ENCODE measurements around the gene PZP.

Gene PZP

DNA sequence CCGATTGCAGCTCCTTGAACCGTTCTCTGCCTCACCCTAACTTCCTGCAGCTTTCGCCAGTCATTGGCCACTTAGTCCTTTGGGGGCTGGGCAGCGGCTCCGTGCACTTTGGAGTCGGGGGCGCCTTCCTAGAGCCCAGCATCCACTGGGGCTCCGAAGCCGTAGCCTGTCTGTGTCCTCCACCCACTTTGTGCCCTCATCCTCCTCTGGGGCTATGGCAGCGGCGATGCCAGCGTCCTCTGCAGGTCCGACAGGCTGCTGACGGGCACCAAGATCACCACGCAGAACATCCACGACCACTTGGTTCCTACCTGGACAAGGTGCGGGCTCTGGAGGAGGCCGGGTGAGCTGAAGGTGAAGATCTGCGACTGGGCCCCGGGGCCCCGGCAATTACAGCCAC, 80.7 kb downstream of the PZP start:
- no peak for DNase-seq (ENCODE audit: low read depth in 1 of 2, low spot score in 1 of 2)

DNA sequence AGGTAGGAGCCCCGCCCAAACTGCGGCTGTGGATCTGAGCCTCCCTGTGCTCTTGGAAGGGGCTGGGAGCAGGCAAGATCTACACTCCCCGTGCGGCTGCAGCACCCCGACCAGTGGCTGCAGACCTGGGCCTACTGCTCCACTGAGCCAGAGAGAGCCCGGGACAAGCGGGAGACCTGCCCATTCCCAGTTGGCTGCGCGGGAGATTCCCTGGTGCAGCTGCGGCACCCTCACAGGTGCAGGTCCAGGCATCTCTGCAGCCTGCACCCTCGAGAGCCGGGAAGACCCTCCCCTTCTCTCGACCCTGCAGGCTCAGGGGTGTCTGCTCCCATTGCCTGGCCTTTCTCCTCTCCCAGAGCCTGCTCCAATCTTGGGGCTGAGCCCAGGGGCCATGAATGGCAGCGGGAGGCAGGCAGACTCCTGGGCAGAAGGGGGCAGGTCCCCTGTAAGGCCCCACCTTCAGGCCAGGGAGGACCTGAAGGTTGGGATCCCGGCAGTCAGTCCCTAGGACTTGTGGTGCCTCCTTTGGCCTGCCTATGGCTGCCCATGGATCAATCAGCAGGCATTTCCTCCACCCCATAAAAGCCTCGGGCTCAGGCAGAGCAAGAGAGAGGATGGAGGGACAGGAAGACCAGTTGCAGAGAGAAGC, 83.7 kb downstream of the PZP start:
- no peak for DNase-seq (ENCODE audit: low read depth in 1 of 2, low spot score in 1 of 2)

DNA sequence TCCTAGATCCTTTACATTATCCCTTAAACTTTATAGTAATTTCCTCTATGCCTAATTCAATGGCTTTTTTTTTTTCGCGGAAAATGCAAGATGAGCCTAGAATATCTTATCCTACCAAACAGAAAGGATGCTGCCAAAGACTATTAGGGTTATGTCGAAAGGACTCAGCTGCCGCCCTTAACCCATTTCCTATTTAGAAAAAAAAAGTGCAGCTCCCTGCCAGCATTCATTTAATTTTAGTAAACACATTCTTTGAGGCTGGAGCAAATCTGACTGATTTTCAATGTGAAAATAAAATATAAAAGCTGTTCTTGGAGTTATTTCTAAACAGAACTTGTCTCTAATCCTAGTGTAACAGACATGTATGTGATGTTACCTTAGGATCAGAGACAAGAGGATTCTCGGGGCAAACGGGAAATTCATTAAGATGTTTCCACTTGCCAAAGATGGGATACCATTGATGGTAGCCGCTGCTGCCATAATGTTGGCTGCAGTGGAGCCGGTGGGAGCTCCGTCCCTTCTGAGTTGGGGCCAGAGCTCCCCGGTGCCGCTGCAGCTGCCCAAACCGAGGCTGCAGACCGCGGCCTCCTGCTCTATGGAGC, 84.3 kb downstream of the PZP start:
- DNase-seq (ENCODE audit: low read depth in 1 of 2, low spot score in 1 of 2) = no peak

DNA sequence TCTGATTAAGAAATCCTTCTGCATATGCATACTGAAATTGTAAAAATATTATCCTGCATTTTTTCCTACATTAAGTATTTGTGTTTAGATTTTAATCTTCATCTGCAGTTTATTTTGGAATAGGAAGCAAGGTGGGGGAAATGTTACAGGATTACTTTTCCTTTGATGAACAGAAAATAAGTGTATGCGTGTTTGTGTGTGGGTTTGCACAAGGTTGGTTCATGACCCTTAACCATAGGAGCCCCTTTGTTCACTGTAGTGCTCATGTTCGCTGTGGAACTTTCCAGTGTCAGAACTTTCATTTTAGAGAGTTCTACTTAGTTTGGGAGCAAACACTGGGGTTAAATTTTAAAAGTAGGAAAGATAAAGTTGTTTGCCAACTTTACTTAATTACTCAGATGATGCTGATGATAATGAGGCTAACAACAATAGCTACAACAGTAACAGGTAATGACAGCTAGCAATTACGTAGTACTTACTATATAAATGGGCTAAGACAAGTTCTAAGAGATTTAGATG, 86.0 kb downstream of the PZP start:
- no peak for DNase-seq (ENCODE audit: low read depth in 1 of 2, low spot score in 1 of 2)

DNA sequence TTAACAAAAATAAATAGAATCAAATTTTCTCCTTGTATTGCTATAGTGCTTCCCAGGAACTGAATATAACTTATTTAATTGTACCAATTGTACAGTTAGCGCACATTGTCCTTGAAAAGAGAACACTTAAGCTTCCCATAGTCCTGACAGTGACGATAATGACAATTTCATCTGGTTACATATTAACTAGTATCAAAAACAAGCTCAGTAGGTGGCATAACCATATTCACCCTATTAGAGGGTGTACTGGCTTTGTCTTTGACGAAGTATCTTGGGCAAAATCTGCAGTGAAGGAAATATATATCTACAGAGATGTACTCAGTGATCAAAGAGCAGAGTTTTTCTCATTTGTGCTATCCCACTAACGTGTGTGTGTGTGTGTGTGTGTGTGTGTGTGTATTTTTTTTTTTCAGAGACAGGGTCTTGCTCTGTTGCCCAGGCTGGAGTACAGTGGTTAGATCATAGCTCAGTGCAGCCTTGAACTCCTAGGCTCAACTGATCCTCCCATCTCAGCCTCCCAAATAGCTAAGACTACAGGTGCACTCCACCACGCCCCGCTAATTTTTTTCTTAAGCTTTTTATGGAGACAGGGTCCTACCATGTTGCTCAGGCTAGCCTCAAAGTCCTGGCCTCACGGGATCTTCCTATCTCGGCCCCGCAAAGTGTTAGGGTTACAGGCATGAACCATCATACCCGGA, 87.6 kb downstream of the PZP start:
- no peak for DNase-seq (ENCODE audit: low read depth in 1 of 2, low spot score in 1 of 2)

DNA sequence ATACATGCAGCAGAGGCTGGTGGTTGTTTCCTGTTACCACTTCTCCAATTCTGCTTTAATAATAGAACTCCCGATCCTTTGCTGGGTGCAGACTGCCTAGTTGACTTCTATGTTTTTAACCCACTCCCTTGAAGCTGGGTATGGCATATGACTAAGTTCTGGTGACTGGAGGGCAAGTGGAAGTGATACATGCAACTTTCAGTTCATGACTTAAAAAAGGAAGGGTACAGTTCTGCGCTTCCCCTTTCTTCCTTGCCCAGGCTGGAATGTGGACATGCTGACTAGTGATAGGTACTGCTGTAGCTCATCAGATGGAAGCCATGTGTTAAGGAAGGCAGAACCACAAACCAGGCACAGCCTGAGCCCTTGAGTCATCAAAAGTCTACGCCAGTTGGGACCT, 90.0 kb downstream of the PZP start:
- DNase-seq (ENCODE audit: low read depth in 1 of 2, low spot score in 1 of 2) = no peak

DNA sequence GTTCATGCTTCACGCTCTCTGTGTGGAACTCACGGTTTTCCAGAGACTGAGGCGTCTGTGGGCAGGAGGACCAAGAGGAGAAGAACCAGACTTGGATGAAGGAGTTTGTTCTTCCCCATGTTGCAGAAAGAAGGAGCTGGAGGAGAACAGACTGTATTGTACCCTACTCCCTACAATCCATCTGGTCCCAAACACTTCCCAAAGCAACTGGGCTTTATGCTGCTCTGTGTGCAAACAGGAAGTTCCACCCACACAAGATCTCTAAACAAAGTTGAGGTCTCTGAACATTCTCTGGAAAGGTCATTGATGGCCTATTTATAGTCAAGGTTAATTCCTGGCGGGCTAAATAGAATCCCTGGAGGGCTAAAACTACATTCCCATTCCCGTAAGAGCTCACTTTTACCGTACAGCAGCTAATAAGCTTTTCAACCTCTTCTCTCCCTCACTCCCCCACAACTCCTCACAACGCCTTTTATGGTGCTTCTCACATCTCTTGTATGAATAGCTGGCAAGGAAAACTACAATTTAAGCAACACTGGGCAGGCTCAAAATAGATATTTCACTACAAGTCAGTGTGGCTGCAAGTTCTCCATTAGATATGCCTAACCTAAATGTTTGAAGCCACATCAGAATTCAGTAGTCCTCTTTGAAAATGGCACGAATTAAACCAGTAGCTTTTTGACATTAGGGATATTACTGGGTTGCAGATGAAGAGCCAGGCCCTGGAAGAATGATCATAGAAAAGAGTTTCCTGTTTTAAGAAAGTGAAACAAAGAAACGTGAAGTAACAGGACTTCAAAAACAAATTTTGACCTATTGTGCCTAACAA, 92.2 kb downstream of the PZP start, which contains the start of gene A2M:
Gene A2M, minus strand, starts transcription at position 189 of the 829 bp plus-strand sequence. Its CDS starts 70 bp downstream, at position 119.
- DNase-seq (ENCODE audit: low read depth in 1 of 2, low spot score in 1 of 2) = no peak

DNA sequence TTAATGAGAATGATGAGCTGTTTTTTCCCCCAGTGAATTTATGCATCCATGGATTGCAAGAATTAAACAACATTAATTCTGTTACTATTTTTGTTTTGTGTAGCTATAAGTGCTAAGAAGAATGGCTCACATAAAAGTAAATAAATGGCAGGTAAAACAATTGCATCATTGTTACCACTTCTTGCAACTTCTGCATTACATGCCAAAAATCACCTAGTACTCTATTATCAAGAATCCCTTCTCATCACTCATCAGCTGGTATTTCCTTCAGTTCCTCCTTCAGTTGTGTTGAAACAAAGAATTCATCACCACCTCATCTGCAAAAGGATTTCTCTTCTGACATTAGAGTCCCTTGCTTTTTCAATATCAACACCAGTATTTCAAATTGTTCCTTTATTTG, 93.2 kb downstream of the PZP start:
- no peak for DNase-seq (ENCODE audit: low read depth in 1 of 2, low spot score in 1 of 2)

DNA sequence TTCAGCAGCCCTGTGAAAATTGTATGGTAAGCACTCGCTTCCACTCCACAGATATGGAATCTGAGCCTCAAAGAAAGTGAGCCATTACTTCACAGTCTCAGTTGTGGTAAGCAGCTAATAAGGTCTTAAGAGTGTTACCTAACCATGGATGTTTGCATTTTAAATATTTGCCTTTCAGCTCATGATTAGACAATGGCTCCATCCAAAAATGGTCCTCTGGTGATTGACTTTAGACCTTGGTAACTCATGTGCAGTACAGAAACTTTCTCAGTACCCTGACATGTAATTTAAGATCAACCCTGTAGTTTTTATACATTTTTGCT, 94.2 kb downstream of the PZP start:
- DNase-seq (ENCODE audit: low read depth in 1 of 2, low spot score in 1 of 2) = no peak

DNA sequence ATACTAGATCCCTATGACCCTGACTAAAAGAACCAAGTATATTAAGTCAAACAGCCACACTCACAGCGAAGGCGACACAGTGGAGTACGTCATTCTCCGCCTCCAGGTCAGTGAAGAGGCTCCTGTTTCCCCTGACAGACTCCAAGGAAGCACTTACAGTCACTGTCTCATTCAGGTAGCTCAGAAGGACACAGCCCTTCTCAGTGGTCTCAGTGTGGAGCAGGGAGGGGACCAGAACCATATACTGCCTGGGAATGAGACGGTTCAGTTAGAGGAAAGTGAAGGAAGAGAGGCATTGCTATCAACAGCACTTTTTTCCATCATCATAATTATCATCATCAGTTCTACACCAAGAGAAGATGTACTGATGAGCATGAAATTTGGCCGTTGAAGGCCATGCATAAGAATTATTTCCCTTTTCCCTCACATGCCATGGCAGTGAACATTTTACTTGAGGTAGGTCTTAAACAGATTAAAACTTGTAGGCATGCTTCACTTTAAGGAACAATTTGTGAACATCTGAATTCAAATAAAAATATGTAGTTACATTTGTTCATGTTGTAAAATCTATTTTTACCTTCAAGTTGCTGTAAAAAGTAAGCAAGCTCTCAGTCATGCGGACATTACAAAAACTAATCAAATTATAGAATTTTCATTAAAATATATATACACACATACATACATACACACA, 94.8 kb downstream of the PZP start:
- no peak for DNase-seq (ENCODE audit: low read depth in 1 of 2, low spot score in 1 of 2)

DNA sequence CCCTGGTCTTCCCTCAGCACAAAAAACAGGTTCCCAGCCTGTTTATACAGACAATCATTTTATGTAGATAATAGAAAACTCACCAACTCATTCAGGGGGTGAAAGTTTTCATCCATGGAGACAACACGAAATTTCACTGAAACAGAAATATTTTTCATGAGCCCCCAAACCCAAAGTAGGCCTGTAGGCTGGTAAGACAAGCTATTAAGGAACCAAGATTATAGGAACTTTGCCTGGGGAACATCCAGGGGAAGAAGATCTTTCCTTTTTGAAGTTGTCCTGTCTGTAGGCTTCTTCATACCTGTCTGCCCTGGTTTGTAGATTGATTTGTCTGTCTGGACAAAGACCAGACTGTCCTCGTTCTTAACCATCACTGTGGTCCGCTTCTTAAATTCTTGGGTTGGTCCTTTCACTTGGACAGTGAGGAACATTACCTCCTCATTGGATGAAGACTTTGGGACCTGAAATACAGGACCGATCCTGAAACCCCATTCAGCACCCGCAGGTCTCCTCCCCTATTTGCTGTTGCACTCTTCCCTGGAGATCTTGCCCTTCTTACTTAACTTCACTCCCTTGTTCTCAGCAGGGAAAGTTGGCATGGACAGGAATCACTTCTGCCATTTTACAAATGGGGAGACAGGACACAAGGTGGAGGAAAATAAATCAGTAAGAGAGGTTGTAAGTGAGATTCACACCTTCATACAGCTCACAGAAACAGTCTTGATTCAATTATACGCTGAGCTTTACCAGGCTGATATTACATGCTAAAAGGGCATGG, 95.9 kb downstream of the PZP start:
- no peak for DNase-seq (ENCODE audit: low read depth in 1 of 2, low spot score in 1 of 2)

DNA sequence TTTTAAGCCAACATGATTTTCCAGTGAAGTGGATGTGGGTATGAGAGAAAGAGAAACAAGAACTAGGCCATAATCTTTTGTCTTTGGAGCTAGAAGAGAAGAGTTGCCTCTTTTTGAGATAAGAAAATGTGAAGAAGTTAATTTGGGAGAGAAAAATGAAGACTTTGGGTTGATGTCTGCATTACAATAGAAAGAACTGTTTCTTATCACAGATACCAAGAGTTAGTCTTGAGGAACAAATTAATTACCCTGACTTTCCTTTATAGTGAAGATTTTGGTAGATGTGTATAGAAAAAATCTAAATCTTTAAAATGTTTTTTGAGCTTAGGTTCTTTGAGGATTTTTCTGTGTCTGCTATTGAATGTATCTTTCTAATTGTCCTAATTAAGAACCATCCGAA, 96.7 kb downstream of the PZP start:
- DNase-seq (ENCODE audit: low read depth in 1 of 2, low spot score in 1 of 2) = no peak

DNA sequence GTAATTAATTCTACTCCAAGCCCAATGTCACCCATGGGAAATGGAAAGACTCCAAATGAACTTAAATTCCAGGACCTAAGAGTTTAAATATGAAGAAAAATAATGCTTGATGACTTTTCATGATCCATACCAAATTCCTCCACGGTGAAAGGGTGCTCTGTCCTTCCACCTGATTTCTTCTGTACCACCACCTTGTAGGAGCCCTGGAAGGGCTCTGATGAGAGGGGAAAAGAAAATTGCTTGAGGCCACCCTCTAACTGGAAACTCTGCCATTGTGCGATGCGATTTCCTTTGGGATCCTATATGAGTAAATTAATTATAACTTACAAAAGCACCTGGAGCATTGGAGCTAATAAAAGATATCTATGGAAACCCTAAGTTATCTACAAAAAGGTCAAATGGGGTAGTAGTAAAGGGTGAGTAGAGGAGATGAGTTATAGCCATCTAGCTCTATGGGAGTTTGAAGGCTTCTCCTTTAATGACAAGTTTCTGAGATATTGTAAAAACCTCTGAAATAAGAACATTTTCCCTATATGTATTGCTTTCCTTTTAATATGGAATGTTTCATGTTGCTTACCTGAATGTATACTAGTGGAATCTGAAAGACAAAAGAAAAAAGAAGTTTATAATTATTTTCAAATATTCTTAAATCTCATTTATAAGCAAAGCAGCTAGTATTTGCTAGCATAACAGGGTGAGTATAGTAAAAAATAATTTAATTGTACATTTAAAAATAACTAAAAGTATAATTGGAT, 98.3 kb downstream of the PZP start:
- no peak for DNase-seq (ENCODE audit: low read depth in 1 of 2, low spot score in 1 of 2)

DNA sequence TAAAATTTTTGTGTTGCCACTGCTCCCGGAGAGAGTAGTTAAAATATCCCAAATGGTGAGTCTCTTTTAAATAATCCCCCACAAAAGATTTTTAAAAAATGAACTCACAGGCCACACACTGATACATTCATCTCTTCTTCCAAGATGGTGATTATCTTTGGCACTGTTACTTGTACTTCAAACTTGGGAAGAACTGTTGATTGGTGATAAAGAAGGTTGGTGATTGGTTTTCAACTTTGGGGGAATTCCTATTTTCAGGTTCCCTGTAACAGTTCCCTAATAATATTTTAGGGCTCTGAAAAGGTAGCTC, 99.0 kb downstream of the PZP start:
- no peak for DNase-seq (ENCODE audit: low read depth in 1 of 2, low spot score in 1 of 2)

DNA sequence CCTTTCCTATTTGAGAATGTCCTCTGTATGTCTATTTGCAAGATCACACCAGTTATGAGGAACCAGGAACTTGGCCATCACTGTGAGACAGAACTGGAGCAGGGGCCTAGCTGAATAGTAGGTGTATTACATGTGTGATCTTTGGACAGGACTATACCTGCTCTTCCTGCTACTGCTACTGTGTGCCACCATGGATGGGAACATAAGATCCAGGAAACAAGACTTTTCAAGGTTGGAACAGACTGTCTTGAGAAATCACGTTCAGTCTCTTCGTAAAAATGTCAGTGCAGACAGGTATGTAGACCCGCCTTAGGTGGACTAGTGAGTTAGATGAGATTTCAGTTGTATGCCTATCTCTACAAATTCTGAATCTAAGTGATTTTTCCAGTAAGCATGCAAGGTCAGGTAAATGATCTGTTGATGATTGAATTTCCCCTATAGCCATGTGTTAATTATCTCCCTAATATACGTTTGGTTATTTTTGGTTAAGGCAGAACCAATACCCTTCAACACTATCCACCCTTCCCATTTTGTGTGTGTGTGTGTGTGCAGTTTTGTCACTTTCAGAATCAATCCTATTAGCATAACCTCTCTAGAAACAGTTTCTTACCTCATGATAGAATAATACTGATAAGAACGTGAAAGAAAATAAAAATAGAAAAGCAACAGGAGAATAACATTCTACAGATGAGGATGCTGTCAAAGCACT, 99.5 kb downstream of the PZP start:
- DNase-seq (ENCODE audit: low read depth in 1 of 2, low spot score in 1 of 2) = no peak

DNA sequence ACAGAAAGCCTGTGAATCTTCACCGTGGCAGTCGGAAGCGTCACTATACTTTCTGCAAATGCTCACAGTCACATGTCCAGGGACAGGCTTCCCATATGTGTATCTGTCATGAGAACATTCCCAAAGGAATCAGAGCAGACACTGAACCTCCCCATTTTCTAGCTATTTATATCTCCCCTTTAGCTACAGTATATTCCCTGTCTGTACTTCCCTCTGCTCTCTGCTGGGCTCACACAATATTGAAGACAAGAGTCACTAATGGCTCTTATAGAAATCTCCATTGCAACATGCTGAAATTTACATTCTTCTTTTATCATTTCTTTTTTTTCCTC, 100.7 kb downstream of the PZP start:
- no peak for DNase-seq (ENCODE audit: low read depth in 1 of 2, low spot score in 1 of 2)

DNA sequence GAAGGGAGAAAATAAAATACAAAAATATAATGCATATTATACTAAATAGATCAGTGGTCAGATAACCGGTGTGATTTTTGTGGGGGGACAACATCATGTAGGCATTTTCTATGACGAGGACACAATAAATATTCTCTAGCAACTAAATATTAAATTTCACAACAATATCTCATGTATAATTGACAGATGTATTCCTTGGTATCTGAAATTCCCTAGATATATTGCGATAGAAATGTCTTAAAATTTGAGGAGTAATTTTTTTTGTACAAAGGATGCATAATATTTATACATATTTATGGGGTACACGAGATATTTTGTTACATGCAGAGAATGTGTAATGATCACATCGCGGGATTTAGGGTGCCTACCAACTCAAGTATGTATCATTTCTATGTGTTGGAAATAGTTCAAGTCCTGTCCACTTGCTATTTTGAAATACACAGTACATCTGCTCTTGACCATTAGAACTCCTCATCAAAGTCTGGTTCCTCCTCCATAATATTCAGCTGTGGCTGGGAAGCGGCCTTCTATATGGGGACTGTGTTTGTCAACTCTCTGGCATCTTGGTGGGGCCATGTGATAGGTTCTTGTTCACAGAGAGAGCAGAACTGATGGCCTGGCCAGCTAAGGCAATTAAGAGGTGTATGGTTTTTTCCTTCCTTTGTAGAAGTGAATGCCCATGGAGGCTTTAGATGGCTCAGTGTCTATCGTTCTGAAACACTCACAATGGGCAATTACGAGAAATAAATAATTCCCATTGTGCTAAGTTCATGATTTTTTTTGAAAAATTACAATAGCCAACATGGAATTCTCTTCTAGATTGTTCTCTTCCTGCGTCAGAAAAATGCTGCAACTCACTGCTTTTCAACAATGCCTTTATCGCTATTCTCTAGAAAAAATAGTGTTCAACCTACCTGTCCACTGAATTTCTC, 101.3 kb downstream of the PZP start:
- no peak for DNase-seq (ENCODE audit: low read depth in 1 of 2, low spot score in 1 of 2)

DNA sequence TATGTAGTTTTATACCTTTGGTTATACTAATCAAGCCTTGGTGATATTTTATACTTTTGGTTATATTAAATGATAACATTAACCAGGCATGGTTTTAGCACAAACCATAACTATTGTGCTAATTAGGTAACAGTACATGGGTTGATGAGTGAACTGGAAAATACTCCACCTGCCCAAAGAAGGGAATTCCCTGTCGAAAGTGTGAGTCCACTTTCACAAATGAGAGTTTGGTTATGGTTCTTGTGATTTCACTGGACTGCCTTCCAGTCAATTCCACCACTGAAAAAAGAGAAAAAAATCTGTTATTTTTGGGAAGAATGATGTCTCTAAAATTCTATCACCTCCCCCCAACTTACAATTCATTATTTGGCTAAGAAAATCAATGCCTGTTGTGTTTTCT, 102.1 kb downstream of the PZP start:
- no peak for DNase-seq (ENCODE audit: low read depth in 1 of 2, low spot score in 1 of 2)
